Stomach smooth muscle (tissue), 2 donors: ENCODE data around the gene LYZL4.

Experiments used
- H3K27ac ChIP-seq: one replicate; pipeline ENCODE4 v1.7.0; 2013; ENCODE audit warnings: mild to moderate bottlenecking, low read length, inconsistent platforms
- H3K27me3 ChIP-seq, 2 donors: one replicate each; pipeline ENCODE4 v1.7.0; 2013; ENCODE audit warnings: low read length in 2 of 2; ENCODE audit not compliant: insufficient read depth in 2 of 2, control insufficient read depth in 1 of 2
- H3K36me3 ChIP-seq, 2 donors: one replicate each; pipeline ENCODE4 v1.7.0; 2013; ENCODE audit warnings: low read length in 2 of 2; ENCODE audit not compliant: control insufficient read depth in 2 of 2, insufficient read depth in 2 of 2
- H3K4me1 ChIP-seq: one replicate; pipeline ENCODE4 v1.7.0; 2013; ENCODE audit warnings: low read length; ENCODE audit not compliant: control insufficient read depth, insufficient read depth
- H3K4me3 ChIP-seq, 2 donors: one replicate each; pipeline ENCODE4 v1.7.0; 2013; ENCODE audit warnings: low read length in 2 of 2
- H3K9ac ChIP-seq, 2 donors: one replicate each; pipeline ENCODE4 v1.7.0; 2013; ENCODE audit warnings: low read length in 2 of 2, mild to moderate bottlenecking in 1 of 2
- H3K9me3 ChIP-seq, 2 donors: one replicate each; pipeline ENCODE4 v1.7.0; 2013; ENCODE audit warnings: low read length in 2 of 2; ENCODE audit not compliant: control insufficient read depth in 2 of 2
- donor health status: healthy.
- donor health status: Pancreatic carcinoma.

LYZL4 gene

DNA sequence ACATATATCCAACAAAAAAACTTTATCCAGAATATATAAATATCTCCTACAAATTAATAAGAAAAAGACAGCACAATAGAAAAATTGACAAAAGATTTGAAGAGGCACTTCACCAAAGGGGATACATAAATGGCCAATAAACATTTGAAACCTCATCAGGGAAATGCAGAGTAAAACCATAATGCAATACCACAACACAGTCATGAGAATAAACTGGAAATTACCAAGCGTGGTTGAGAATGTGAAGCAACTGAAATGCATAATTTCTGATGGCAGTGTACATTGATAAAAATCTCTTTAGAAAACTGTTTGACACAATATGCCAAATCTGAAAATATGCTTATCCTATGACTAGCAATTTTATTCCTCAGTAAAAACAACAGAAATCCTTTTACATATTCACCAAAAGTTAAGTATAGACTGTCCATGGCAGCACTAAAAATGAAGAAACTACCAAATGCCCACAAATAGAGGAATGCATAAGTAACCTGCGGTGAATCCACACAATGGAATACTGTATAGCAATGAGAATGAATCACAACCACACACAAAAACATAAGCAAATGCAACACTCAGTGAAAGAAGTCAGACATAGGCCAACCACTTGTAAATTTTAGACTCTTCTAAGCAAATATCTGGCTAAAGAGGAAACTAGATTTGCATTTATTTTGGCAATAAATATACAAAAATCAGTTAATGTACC lies 7.9 kb downstream of the LYZL4 start:
- Histone ChIP-seq H3K4me1 (no peaks in the 10 kb centered on the region), H3K27me3 (no peaks in the 10 kb centered on the region), H3K36me3 (no peaks in the 10 kb centered on the region), H3K4me3 (no peak overlapping the region), H3K9me3 (no peaks in the 10 kb centered on the region), H3K9ac (no peak overlapping the region), H3K27ac (no peak overlapping the region)

DNA sequence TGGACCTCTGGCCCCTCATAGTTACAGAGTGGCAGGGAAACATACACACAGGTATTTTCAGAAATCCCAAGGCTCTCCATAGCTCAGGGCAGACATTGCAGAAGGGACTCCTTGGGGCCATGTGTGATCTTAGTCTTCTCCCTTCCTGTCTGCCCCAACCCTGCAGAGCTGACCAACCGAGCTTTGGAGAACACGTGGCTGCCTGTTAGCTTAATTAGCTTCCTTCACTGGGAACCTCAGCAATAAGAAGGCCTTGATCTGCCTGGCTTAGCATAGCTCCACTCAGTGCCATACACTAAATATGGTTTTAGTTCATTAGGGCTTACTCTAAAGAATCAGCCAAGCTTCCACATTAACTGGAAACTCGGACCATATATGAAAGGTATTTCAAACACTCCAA lies 12.3 kb downstream of the LYZL4 start:
- no peaks in the 10 kb centered on the region for H3K4me1 ChIP-seq
- no peaks in the 10 kb centered on the region for H3K27me3 ChIP-seq
- H3K9ac ChIP-seq: no peak overlapping the region
- H3K36me3 ChIP-seq: no peaks in the 10 kb centered on the region
- H3K9me3 ChIP-seq: no peaks in the 10 kb centered on the region
- no peak overlapping the region for H3K27ac ChIP-seq
- H3K4me3 ChIP-seq: no peak overlapping the region

- Histone ChIP-seq H3K4me1 (no peaks in the 10 kb centered on the region), H3K9me3 (no peaks in the 10 kb centered on the region), H3K4me3 (no peak overlapping the region), H3K9ac (no peak overlapping the region), H3K27me3 (no peaks in the 10 kb centered on the region), H3K27ac (no peak overlapping the region), H3K36me3 (no peaks in the 10 kb centered on the region)
Observed at GRCh38 chr3:42397644-42398043, 12.8 kb downstream of the LYZL4 start.

DNA sequence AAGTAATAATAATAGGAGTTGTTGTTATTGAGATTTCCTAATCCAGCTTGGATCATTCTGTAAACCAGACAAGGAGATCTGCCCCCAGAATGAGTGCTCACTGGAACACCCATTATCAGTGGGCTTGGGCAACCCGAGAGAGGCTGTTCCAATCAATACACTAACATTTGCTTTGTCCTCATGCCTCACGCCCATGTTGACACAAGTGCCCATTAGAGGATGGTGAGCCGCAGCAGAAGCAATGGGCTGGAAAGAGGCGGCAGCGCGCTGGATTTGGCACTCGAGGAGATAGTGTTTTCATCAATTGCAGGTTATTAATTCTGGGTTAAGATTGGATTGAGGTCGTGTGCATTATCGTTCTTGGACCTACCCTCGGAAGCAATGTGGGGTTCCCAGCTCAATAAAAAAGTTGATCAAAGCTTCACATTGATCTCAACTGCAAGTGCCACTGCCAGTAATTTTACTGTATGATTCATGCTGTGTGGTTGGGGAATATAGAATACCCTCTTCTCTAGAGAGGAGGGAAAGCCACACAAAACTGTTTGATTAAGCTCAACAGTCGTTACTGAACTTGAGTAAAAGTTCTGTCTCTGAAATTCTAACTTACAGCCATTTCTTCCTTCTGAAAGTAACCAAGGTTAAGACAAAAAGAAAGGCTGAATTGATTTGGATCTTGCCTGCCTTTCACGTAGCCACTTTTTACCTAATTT lies 15.7 kb downstream of the LYZL4 start:
- H3K4me1 ChIP-seq: no peaks in the 10 kb centered on the region
- H3K36me3 ChIP-seq: no peaks in the 10 kb centered on the region
- no peaks in the 10 kb centered on the region for H3K9me3 ChIP-seq
- H3K4me3 ChIP-seq: no peak overlapping the region
- no peak overlapping the region for H3K27ac ChIP-seq
- no peaks in the 10 kb centered on the region for H3K27me3 ChIP-seq
- H3K9ac ChIP-seq: no peak overlapping the region

DNA sequence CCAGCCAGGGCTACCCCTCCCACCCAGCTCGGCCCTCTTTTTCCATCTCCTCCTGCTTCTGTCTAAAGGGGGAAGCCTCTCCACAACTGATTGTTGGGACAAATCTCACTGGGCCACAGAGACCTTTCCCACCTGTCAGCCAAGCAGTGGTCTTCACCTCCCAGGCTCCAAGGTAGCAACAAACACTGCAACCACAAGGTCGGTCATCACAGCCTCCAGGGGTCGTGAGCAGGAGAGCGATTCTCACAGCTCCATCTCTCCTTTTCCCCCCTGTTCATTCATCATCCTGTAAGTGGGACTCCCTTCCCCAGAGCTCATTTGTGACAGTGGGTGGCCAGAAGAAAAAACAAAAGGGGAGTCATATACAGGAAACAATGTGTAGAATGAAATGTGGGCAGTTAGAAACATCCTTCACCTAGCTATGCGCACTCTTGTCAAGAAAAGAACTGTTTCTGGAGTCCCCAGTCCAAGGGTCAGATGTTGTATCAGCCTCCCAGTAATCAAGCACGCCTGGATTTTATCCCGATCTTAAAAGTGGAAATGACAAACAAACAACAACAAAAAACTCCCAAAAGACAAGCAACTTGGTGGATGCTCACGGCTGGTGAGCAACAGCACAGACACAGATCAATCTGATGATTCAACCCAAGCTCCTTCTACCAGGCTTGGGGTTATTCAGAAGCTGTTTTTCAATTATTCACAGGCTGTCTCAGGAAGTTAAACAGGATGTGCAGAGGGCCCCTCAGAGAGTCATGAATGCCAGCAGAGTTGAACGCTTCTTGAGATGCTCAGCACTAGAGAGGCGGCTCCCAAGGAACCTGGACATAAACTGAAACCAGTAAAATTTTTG lies 22.4 kb downstream of the LYZL4 start:
- no peak overlapping the region for H3K27ac ChIP-seq
- H3K9ac ChIP-seq: no peak overlapping the region
- peaks cover 0 to 2% of the 10 kb centered on the region in 2 donors for H3K27me3 ChIP-seq
- H3K36me3 ChIP-seq: no peaks in the 10 kb centered on the region
- H3K4me3 ChIP-seq: no peak overlapping the region
- no peaks in the 10 kb centered on the region for H3K4me1 ChIP-seq
- no peaks in the 10 kb centered on the region for H3K9me3 ChIP-seq

- Histone ChIP-seq H3K4me1 (no peaks in the 10 kb centered on the region), H3K36me3 (no peaks in the 10 kb centered on the region), H3K27ac (no peak overlapping the region), H3K9ac (no peak overlapping the region), H3K27me3 (no peaks in the 10 kb centered on the region), H3K9me3 (no peaks in the 10 kb centered on the region), H3K4me3 (no peak overlapping the region)
Observed at GRCh38 chr3:42381551-42382082, 28.8 kb downstream of the LYZL4 start.

DNA sequence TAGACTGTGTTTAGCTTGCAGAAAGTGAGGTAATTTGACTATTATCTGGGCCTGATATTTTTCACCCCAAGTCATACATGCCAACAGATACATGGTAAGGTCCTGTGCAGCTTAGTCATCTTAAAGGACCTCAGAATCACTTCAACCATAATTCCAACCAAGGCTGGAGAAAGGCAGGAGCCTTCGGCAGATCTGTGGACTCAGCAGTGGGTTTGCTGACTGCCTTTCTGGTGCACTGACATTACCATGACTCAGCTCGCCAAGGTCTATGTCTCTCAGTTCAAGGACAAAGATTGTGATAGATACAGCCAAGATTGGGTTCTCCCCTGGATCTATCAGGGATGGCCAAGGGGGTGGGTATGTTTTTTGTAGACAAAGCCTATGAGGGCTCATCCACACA lies 32.7 kb downstream of the LYZL4 start:
- no peak overlapping the region for H3K9ac ChIP-seq
- no peaks in the 10 kb centered on the region for H3K36me3 ChIP-seq
- H3K27me3 ChIP-seq: no peaks in the 10 kb centered on the region
- peaks cover 5% of the 10 kb centered on the region for H3K4me1 ChIP-seq
- H3K27ac ChIP-seq: no peak overlapping the region
- no peaks in the 10 kb centered on the region for H3K9me3 ChIP-seq
- no peak overlapping the region for H3K4me3 ChIP-seq

GRCh38 chr3:42376344-42376798 lies 34.0 kb downstream of the LYZL4 start:
- Histone ChIP-seq H3K9ac (no peak overlapping the region), H3K4me1 (peaks cover 7% of the 10 kb centered on the region), H3K36me3 (no peaks in the 10 kb centered on the region), H3K4me3 (no peak overlapping the region), H3K27me3 (no peaks in the 10 kb centered on the region), H3K9me3 (no peaks in the 10 kb centered on the region), H3K27ac (no peak overlapping the region)

DNA sequence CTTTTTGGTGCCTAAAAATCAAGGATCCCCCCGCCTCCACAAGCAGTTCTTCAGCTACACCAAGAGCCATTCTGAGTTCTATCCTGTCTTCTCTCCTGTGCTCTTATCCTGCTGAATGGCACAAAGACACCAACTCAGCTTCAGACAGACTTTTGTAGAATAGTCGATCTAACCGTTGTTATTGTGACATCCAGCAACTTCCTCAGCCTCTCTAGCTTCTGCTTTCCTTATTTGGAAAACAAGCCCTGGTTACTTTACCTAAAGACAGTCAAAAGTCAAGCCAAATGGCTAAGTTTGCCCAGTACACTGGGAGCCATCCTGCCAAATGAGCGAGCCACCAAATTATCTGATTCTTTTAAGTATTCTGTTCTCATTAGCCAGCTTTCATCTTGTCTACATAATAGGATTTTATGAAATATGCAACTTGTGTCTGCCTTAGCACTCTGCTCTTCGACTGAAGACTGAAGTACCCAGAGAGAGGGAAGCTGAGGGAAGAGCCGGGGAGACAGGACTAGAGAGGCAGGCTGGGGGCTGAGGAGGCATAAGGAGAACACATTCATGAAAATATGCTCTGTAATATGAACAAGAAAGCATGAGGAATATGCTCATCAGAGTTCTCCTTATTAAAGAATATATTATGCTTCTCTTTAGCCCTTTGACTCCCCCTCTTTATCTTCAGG lies 35.1 kb downstream of the LYZL4 start:
- Histone ChIP-seq H3K9ac (no peak overlapping the region), H3K27ac (no peak overlapping the region), H3K4me1 (peaks cover 7% of the 10 kb centered on the region), H3K36me3 (no peaks in the 10 kb centered on the region), H3K4me3 (no peak overlapping the region), H3K9me3 (no peaks in the 10 kb centered on the region), H3K27me3 (no peaks in the 10 kb centered on the region)

DNA sequence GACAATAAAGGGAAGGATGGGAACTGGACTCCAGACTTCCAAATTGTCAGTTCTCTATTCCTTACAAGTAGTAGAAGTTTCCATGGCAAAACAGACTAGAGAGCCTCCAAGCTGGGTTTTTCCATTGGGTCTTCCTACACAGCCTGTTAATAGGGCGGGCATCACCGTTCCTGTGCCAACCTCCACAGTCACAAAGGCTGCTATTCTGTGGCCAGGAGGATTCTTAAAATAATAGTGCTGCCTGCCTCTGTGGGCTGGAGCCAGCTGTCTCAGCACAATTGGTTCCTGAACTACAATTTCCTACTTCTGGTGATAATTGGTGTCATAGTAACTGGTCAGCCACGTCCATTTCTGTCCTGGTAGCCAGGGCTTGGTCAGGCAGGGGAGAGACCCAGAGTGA lies 38.6 kb downstream of the LYZL4 start:
- peaks cover 20% of the 10 kb centered on the region for H3K4me1 ChIP-seq
- H3K27me3 ChIP-seq: no peaks in the 10 kb centered on the region
- H3K9me3 ChIP-seq: no peaks in the 10 kb centered on the region
- no peak overlapping the region for H3K27ac ChIP-seq
- H3K9ac ChIP-seq: no peak overlapping the region
- no peak overlapping the region for H3K4me3 ChIP-seq
- H3K36me3 ChIP-seq: no peaks in the 10 kb centered on the region
